ACC112 (cell line): Measurements from ENCODE around the gene C14orf132.

ENCODE experiments used
- H2AFZ ChIP-seq: fragments of 200-600 bp; sonication (generic); one replicate; pipeline ENCODE4 v1.6.0; 2017; ENCODE audit warnings: antibody characterized with exemption, low read length; ENCODE audit not compliant: unreplicated experiment
- H3K27ac ChIP-seq: fragments of 200-600 bp; sonication (generic); 2 replicates; pipeline ENCODE4 v1.5.1; 2014; ENCODE audit warnings: low read depth, mild to moderate bottlenecking, antibody characterized with exemption, low read length, moderate library complexity
- H3K27me3 ChIP-seq: fragments of 200-600 bp; sonication (generic); 2 replicates; pipeline ENCODE4 v1.6.1; 2014; ENCODE audit warnings: mild to moderate bottlenecking, antibody characterized with exemption, low read length, moderate library complexity, mixed read lengths; ENCODE audit not compliant: insufficient read depth
- H3K36me3 ChIP-seq: fragments of 200-600 bp; sonication (generic); 2 replicates; pipeline ENCODE4 v1.6.1; 2016; ENCODE audit warnings: mild to moderate bottlenecking, antibody characterized with exemption, low read length, moderate library complexity, mixed read lengths; ENCODE audit not compliant: insufficient read depth
- H3K4me1 ChIP-seq: fragments of 200-600 bp; sonication (generic); one replicate; pipeline ENCODE4 v1.6.1; 2016; ENCODE audit warnings: low read length, mixed read lengths; ENCODE audit not compliant: insufficient read depth, unreplicated experiment, control insufficient read depth
- H3K4me3 ChIP-seq: fragments of 200-600 bp; sonication (generic); 2 replicates; pipeline ENCODE4 v1.5.1; 2014; ENCODE audit warnings: mild to moderate bottlenecking, low read depth, low read length
- H3K79me2 ChIP-seq: fragments of 200-600 bp; sonication (generic); one replicate; pipeline ENCODE4 v1.6.0; 2016; ENCODE audit warnings: low read length; ENCODE audit not compliant: control insufficient read depth, unreplicated experiment, insufficient read depth

Gene C14orf132

DNA sequence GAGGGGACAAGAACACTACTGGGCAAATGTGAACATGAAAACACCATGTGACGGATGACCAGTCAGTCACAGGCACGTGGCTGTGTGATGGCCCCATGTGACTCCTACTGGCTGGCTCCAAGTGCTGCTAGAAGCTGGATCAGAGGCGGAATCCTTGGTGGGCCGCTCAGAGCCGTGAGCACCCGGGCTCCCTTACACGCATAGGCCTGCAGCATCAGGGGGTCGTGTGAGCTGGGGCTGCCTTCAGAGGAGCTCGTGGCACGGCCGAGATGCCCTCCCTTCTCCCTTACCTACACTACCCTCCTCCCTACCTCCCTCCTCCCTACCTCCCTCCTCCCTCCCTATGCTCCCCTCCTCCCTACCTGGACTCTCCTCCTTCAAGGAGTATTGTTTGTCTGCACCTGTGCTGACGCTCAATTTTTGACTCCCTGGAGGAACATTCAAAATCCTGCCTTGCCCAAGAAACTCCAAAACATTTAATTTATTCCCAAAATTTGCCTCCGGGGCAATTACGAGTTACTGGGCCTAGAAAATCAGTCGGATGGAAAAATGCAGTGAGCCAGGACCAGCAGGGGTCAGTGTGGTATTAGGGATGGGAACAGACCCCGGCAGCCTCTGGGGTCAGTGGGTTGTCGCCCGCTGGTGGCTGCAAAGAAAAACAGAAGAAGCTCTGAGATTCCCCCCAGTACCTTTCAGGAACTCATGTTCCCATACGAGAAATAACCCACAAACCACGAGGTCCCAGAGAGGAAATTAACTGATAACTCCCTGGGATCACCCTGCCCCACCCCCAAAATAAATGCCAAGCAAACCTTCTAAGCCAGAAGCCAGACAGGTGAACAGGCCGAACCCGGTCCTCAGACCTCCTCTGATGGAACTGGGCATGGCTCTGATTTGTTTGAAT, 61.3 kb downstream of the C14orf132 start:
- Histone ChIP-seq H3K4me1 (peaks cover 31% of the 10 kb centered on the region), H3K36me3 (no peaks in the 10 kb centered on the region), H2AFZ (no peak overlapping the region), H3K27ac (no peak overlapping the region), H3K79me2 (no peaks in the 10 kb centered on the region), H3K27me3 (no peaks in the 10 kb centered on the region), H3K4me3 (no peak overlapping the region)

DNA sequence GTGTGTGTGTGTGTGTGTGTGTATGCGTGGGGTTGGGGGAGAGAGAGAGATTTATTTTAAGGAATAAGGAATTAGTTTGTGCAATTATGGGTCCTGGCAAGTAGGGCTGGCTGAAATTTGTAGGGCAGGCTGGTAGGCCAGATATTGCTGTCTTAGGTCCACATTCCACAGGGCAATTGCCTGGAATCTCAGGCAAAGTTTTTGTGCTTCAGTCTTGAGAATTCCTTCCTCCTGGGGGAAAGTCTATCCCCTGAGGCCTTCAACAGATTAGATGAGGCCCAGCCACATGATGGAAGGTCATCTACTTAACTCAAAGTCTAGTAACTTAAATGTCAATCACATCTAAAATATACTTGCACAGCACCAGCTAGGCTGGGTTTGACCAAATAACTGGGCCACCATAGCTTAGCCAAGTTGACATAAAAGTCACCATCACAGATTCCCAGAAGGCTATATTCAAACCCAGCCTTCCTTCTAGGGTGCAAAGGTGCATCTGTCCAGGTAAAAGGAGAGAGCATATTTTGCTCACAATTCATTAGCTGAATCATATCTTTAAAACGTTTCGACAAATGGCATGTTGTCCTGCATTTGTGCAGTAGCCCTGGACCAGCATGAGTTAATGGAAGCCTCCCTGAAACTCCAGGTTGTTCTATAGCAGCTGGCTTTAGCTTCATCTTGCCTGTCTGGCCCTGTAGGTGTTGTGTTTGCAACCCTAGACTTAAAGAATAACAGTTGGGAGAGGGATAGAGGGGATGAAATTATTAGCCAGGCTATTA, 63.1 kb downstream of the C14orf132 start:
- Histone ChIP-seq H3K36me3 (no peaks in the 10 kb centered on the region), H3K79me2 (no peaks in the 10 kb centered on the region), H3K27me3 (no peaks in the 10 kb centered on the region), H3K27ac (no peak overlapping the region), H3K4me3 (no peak overlapping the region), H3K4me1 (peaks cover 21% of the 10 kb centered on the region), H2AFZ (no peak overlapping the region)

DNA sequence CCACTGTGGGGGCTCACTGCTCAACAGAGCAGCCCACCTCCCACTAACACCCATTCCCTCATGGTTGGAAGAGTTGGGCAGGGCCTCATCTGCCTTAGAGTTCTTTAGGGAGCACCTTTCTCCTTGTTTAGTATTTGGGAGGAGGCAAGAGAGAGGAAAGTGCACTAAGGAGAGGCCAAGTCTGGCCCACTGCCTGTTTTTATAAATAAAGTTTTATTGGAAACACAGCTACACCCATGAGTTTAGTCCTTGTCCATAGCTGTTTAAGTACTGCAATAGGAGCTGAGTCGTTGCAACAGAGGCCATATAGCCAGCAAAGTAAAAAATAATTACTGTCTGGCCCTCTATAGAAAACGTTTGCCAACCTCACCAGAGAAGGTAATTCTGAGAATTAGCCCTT, 63.9 kb downstream of the C14orf132 start:
- Histone ChIP-seq H3K36me3 (no peaks in the 10 kb centered on the region), H3K27ac (no peak overlapping the region), H2AFZ (no peak overlapping the region), H3K4me1 (peaks cover 21% of the 10 kb centered on the region), H3K27me3 (no peaks in the 10 kb centered on the region), H3K79me2 (no peaks in the 10 kb centered on the region), H3K4me3 (no peak overlapping the region)

DNA sequence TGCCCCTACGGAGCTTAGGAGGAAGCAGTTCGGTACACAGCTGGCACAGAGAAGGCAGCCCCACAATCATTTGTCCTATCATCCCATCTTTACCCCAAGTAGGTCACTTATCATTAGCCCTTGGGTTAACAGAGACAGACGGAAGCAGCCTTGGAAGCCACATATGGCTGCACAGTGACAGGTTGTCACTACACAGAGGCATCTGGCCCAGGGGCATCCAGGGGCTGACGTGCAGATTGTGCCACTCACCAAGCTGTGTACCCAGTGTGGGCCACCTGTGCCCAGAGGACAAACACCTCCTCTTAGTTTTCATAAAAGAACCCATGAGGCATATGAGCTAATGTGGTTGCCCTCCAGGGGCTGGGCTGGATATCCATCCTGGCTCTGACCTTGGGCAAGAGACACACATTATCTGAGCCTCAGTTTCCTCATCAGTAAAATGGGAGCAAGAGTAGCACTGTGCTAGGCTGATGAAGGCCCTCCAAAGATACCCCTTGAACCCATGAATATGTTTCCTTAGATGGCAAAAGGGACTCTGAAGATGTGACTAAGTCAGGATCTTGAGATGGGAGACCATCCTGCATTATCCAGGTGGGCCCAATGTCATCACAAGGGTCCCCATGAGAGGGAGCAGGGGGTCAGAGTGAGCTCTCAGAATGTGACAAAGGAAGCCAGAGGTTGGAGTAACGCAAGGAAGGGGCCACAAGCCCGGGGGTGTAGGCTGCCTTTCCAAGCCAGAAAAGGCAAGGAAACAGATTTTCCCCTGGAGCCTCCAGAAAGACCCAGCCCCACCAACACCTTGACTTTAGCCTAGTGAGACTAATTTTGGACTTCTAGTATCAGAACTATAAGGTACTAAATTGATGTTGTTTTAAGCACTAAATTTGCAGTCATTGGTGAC, 64.6 kb downstream of the C14orf132 start:
- no peaks in the 10 kb centered on the region for H3K36me3 ChIP-seq
- peak overlapping the region; percentile 58 for H2AFZ ChIP-seq
- H3K4me1 ChIP-seq: peaks cover 21% of the 10 kb centered on the region
- no peaks in the 10 kb centered on the region for H3K79me2 ChIP-seq
- no peaks in the 10 kb centered on the region for H3K27me3 ChIP-seq
- H3K4me3 ChIP-seq: peak overlapping the region; percentile 18; the same call in 1 of the 2 replicates
- H3K27ac ChIP-seq: peak overlapping the region; percentile 84

DNA sequence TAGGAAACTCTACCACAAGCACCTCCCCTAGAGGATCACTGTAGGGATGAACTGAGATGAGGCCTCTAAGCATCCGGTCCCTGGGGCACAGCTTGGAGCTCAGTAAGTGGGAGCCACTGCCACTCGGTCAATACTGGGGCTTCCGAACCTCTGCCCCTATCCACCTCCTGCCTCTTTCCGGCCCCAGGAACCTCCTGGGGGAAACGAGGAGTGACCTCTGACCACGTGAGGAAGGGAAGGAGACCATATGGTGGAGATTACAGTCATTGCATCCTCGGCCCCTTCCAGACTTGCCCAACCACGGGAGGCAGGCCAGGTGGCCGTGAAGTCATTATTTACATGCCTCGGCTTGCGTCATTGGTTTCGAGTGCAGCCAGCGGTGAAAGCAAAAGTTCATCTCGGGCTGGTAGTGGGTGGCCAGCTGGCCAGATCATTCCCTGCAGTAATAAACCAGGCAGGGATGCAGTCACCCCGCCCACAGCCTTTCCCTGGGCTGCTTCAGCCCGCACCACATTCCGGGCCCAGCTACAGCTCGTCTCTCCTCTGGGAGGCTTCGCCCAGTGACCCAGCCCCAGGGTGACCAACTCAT, 65.4 kb downstream of the C14orf132 start:
- peaks cover 21% of the 10 kb centered on the region for H3K4me1 ChIP-seq
- peak overlapping the region; percentile 84 for H3K27ac ChIP-seq
- H3K79me2 ChIP-seq: no peaks in the 10 kb centered on the region
- peak overlapping the region; percentile 58 for H2AFZ ChIP-seq
- H3K27me3 ChIP-seq: no peaks in the 10 kb centered on the region
- H3K4me3 ChIP-seq: peak overlapping the region; percentile 18; the same call in 1 of the 2 replicates
- H3K36me3 ChIP-seq: no peaks in the 10 kb centered on the region

DNA sequence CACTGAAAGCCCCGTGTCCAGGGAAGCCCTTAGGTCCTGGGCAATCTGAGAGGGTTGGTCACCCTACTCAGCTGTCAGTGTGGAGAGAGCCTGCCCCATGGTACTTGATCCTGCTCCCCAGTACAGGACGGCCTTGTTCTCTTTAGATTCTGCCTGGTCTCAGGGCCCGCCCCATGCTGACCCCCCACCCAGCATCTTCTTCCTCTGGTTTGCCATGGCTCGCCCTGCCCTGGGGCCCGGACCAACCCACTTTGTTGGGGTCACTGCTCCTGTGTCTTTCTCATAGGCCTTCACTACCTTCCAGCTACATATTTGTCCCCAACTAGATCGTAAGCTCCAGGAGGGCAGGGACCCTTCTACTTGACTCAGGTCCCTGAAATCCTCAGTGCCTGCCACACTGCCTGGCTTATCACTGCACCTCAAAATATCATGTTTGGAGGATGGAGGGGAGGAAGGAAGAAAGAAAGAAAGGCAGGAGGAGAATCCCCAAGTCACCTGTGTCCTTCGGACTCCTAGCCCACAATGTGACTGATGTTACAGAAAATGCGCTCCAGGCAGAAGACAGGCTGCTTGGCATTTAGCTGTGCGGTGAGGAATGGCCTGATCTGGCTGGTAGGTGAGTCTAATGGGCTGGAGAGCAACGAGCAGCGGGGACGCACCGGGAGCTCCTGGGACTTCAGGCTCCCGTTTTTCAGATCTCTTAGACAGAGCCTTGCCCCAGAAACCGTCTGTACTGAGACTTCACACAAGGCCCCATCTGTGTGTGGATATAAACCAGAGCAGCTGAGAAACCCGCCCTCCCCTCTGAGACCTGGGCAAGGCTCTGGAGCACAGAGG, 66.1 kb downstream of the C14orf132 start:
- Histone ChIP-seq H3K4me3 (no peak overlapping the region), H3K27ac (peak overlapping the region; percentile 74), H3K36me3 (no peaks in the 10 kb centered on the region), H3K4me1 (peaks cover 15% of the 10 kb centered on the region), H3K27me3 (no peaks in the 10 kb centered on the region), H3K79me2 (no peaks in the 10 kb centered on the region), H2AFZ (no peak overlapping the region)

DNA sequence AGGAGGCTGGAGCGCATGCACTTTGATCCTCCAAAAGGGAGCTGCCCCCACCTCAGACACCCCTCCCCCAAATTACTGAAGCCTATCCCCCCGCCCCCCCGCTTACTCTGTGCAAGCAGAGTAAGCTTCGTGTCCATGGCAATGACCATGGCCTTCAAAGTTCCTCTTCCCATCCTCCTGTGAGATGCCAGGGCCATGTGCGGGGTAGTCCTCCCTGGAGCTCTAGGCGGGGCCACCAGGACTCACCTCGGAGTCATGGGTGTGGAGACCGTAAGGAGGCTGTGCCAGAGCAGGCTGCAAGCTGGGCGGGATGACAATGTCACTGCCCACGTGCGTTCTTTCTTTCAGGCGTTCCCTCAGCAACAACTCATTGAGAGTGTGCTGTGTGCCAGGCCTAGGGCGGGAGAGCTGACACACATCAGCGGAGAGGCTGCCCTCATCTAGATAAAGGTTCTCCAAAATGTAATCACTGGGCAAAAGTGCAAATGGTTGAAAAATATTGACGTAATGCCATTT, 66.8 kb downstream of the C14orf132 start:
- H3K36me3 ChIP-seq: no peaks in the 10 kb centered on the region
- no peaks in the 10 kb centered on the region for H3K27me3 ChIP-seq
- H3K79me2 ChIP-seq: no peaks in the 10 kb centered on the region
- no peak overlapping the region for H3K4me3 ChIP-seq
- H2AFZ ChIP-seq: no peak overlapping the region
- peaks cover 13% of the 10 kb centered on the region for H3K4me1 ChIP-seq
- no peak overlapping the region for H3K27ac ChIP-seq

DNA sequence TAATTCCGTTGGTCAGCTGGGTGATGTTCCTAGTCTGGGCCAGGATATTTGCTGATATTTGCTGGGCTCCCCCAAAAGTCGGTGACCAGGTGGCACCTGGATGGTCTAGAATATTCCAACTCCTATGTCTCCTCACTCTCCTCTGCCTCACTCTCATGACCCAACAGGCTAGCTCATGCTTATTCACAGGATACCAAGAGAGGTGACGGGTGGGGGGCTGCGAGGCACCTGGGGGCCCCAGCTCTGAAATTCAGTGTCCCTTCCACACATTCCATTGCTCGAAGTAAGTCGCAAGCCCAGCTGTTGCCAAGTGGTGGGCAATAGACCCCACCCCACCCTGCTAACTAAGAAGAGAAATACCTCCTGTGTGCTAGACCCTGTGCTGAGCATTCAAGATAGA, 67.7 kb downstream of the C14orf132 start:
- Histone ChIP-seq H3K27me3 (no peaks in the 10 kb centered on the region), H3K4me1 (peaks cover 13% of the 10 kb centered on the region), H2AFZ (no peak overlapping the region), H3K79me2 (no peaks in the 10 kb centered on the region), H3K27ac (no peak overlapping the region), H3K4me3 (no peak overlapping the region), H3K36me3 (no peaks in the 10 kb centered on the region)

DNA sequence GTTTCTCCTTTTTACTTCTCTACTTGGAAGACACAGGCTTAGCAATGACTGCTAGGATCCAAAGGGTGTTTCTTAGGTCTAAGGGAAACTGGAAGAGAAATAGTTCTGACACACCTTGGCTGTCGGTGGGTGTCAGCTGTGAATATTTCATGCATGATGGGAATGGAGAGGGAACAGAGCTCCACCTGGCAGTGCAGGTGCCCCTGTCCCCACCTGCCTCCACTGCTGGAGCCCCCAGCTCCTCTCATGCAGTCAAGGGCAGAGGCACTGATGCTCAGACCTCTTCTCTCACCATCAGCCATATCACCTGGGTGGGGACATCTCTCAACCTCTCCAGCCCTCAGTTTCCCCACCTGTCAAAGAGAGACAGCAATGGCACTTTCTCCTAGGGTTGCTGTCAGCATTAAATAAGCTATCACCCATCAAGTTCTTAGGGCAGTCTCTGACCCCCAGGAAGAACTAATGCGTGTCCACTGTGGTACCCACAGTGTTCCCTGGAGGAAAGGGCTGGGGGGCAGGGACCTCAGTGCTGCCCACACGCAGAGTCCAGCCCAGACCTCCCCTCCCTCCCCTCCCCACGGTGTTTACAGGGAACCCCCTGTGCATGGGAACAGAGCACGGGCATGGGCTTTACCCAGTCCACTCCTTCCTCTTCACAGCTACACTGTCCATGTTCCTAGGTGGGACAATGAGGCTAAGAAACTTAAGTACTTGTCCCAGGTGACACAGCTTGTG, 69.1 kb downstream of the C14orf132 start:
- H3K4me3 ChIP-seq: no peak overlapping the region
- no peak overlapping the region for H3K27ac ChIP-seq
- H2AFZ ChIP-seq: no peak overlapping the region
- no peaks in the 10 kb centered on the region for H3K27me3 ChIP-seq
- H3K36me3 ChIP-seq: no peaks in the 10 kb centered on the region
- H3K79me2 ChIP-seq: no peaks in the 10 kb centered on the region
- H3K4me1 ChIP-seq: peaks cover 13% of the 10 kb centered on the region
